Fibroblast of skin of left quadriceps (primary cell): Measurements from ENCODE around the gene PIK3CG.
"Not testable (repeated sequence)": the region's sequence is repeated elsewhere in the genome, so short reads cannot be mapped to it uniquely, and the experiment has no call there.

ENCODE experiments used
- DNase-seq, 2 experiments: peaks; one replicate each; pipeline ENCODE4 v3.0.0-alpha.2; 2013; ENCODE audit warnings: low read depth in 2 of 2

The PIK3CG gene

DNA sequence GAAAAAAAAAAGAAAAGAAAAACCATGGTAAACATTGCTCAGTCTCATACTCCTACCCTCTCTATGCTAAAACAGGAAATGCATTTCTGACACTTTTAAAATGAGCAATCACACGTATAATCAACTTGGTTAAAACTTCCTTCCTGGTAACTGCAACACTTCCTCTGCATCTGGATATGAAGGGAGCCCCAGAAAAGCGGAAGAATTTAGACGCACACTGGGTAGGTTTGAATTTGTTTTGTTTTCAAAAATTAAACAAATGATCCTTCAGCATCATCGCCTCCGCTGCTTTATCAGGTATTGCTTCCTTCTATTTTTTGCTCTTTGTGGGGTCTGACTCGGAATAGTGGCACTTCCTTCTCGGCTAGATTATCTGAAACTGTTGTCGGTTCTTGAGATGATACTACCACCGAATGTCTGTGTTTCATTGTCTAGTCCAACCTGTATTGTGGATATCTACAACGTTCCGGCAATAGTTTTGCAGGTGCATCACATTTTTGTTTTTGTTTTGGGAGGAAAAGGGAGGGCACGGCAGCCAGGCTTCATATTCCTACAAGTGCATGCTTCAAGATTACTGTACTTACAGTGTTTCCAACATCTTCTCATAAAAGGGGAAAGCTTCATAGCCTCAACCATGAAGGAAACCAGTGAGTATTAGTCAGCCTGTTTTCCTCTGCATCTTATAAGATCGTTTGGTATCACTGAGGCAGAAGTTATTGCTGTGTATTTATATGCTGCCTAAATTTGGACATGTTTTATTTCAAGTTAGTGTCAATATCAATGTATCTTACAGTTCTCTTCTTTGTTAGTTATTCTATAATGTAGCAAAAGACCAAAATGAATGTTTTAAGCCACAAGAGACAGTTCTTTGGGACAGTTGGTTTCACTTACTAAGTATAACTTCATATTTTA lies at the start of gene PIK3CG:
Gene PIK3CG (plus strand): TSS at position 153 of the 912 bp plus-strand sequence. CDS start 2,280 bp downstream, outside the sequence.
- no peak for DNase-seq

DNA sequence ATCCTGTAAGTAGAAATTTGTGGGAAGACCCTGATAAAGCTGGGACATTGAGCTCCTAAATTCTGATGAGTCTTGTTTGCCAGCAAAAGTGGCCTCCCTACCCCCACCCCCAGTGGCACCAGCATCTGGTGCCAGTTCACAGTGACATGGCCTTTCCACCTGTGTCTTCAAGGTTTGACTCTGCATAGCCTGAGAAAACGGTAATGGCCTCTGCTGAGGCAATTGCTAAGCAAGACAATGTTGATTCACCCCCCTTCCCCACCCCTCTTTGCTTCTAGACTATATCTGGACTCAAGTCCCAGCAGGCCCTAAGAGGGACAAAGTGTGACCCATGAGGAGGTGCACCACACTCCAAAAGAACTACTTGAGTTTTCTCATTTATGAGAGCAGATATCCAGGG lies 48.0 kb upstream of the PIK3CG start:
- DNase-seq = no peak

- DNase-seq = no peak
These were observed 46.3 kb upstream of the PIK3CG start for GRCh38 chr7:106818736-106819135.

- DNase-seq = no peak
These were observed 45.5 kb upstream of the PIK3CG start for GRCh38 chr7:106819546-106819945.

DNA sequence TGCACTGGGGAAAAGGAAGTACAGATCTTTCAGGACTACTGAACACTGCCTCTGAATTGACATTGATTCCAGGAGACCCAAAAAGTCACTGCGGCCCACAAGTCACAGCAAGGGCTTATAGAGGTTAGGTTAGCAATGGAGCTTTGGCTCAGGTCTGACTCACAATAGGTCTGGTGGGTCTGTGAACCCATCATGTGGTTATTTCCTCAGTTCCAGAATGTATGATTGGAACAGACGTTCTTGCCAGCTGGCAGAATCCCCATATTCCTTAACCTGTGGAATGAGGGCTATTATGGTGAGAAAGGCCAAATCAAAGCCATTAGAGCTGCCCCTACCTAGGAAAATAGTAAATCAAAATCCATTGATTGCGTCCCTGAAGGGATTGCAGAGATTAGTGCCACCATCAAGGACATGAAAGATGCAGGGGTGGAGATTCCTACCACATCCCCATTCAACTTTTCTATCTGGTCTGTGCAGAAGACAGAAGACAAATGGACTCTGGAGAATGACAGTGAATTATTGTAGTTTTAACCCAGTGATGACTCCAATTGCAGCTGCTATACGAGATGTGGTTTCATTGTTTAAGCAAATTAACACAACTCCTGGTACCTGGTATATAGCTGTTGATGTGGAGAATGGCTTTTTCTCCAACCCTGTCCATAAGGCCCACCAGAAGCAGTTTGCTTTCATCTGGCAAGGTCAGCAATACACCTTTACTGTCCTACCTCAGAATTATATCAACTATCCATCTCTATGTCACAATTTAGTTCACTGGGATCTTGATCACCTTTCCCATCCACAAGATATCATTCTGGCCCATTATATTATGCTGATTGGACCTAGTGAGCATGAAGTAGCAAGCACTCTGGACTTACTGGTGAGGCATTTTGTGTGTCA lies 44.5 kb upstream of the PIK3CG start:
- no peak for DNase-seq

DNA sequence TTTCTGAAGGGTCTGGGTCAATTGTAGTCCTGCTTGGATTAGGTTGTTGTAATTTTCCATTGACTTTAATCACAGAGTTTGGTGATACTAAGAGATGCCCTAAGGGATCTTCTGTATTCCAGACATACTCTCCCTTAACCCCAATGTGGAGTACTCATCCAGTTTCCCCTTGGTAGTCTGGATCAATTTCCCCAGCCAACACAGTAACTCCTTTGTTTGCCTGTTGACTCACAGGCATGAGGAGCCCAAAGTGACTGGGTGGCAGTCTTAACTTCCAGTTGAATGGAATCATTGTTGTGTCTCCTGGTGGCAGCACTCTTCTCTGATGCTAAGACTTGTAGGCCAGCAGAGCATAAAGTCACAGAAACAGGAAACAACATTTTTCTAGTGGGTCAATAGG lies 41.5 kb upstream of the PIK3CG start:
- no peak for DNase-seq

- DNase-seq = no peak
These were observed 40.6 kb upstream of the PIK3CG start for GRCh38 chr7:106824458-106824857.

DNA sequence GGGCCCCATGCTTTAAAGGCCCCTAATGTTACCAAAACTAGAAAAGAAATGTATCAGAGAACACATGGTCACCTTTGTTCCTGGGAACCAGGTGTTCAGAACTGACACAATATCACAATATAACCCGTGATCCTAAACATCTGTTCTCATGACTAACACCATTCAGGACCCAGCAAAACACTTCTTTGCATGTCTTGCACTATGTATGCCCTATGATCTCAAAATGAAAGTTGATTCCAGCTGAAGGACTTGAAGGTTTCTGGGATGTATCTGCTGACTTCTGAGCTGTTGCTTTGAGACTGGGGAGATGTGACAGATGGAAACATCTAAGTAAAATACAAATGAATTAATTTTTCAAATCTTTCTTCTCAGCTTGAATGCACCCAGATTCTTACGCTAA lies 37.5 kb upstream of the PIK3CG start:
- no peak for DNase-seq

- no peak for DNase-seq
These were observed 35.6 kb upstream of the PIK3CG start for GRCh38 chr7:106829496-106829895.

DNA sequence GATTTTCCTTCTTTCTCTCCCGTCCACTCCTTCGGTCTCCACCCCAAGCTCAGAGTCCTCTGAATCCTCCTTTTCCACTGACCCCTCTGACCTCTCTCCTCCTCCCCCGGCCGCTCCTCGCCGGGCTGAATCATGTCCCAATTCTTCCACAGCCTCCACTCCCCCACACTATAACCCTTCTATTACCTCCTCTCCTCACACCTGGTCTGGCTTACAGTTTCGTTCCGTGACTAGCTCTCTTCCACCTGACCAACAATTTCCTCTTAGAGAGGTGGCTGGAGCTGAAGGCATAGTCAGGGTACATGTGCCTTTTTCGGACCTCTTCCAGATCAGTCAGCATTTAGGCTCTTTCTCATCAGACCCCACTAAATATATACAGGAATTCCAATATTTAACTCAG lies 34.2 kb upstream of the PIK3CG start:
- not testable (repeated sequence) for DNase-seq

GRCh38 chr7:106836816-106837215 lies 28.3 kb upstream of the PIK3CG start:
- no peak for DNase-seq

GRCh38 chr7:106839511-106839910 lies 25.6 kb upstream of the PIK3CG start:
- DNase-seq = no peak

GRCh38 chr7:106840342-106840741 lies 24.7 kb upstream of the PIK3CG start:
- peak; percentile 88 for DNase-seq

DNA sequence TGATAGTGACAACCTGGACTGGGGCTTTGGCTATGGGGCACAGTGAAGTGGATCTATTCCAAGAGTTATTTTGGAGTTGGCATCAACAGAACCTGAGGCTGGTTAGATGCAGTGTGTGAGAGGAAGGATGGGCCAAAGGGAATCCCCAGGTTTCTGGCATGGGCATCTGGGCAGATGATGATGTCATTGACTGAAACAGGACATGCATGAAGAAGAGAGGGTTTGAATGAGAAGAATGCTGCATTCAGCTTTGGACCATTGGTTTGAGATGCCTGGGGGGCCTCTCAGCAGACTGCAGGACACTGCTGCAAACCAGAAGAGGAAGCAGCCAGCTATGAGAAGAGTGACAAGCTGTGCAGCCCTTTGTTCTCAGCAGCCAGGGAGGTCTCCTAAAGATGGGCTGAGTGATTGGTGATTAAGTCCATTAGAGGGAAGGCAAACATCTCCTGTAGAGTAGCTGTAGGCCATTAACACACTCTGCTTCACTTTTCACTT lies 23.1 kb upstream of the PIK3CG start:
- no peak for DNase-seq

DNA sequence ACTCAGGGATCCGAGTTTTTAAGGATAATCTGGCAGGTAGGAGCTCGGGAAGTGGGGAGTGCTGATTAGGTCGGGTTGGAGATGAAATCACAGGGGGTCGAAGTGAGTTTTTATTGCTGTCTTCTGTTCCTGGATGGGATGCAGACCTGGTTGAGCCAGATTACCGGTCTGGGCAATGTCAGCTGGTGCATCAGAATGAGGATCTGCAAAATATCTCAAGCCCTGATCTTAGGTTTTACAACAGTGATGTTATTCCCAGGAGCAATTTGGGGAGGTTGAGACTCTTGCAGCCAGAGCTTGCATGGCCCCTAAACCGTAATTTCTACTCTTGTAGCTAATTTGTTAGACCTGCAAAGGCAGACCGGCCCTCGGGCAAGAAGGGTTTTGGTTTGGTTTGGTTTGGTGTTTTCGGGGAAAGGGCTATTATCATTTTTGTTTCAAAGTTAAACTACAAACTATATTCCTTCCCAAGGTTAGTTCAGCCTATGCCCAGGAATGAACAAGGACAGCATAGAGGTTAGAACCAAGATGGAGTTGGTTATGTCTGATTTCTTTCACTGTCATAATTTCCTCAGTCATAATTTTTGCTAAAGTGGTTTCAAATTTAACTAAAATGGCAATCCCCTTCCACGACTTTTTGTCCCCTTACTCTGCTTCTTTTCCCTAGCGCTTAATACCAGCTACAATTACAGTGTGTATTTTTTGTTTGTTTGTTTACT lies 20.6 kb upstream of the PIK3CG start:
- DNase-seq = no peak

GRCh38 chr7:106848049-106848448 lies 17.0 kb upstream of the PIK3CG start:
- no peak for DNase-seq

- DNase-seq = peak; percentile 90 to 91
These were observed 16.1 kb upstream of the PIK3CG start for GRCh38 chr7:106848851-106849442.

DNA sequence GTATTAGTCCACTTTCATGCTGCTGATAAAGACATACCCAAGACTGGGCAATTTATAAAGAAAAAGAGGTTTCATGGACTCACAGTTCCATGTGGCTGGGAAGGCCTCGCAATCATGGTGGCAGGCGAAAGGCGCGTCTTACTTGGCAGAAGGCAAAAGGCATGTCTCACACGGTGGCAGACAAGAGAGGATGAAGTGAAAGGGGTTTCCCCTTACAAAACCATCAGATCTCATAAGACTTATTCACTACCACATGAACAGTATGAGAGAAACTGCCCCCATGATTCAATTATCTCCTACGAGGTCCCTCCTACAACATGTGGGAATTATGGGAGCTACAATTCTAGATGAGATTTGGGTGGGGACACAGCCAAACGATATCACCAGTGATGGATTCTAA lies 13.4 kb upstream of the PIK3CG start:
- DNase-seq = not testable (repeated sequence)

DNA sequence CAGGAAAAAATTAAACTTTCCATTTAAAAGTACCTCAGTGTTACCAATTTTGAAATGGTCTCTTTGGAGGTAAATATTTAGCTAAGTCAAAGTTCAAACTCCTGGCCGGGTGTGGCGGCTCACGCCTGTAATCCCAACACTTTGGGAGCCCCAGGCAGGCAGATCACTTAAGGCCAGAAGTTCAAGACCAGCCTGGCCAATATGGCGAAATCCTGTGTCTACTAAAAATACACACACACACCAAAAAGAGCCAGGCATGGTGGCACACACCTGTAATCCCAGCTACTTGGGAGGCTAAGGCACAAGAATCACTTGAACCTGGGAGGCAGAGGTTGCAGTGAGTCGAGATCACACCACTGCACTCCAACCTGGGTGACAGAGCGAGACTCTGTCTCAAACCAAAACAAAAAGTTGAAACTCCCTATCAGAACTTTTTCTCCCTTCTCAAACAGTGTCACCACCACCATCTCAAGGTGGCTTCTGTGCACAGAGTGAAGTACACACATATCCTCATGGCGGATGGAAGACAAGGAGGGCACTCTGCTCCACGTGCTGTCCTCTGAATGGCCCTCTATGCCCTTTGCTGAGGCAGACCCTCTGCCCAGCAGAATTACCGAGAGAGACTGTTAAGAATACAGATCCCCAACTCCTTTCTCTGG lies 11.7 kb upstream of the PIK3CG start:
- DNase-seq = no peak

- DNase-seq = no peak
These were observed 9.4 kb upstream of the PIK3CG start for GRCh38 chr7:106855540-106856132.
